ENCODE measurements around the gene CPT1C. TPM values are rescaled to one million over a fixed set of nuclear protein-coding genes. Genes with fewer than 3 reads are reported as not detected.

Gene CPT1C
- total RNA-seq, 4 donors from 2014 or later: 0.26 to 0.97 (median 0.73) TPM; not detected in 1

DNA sequence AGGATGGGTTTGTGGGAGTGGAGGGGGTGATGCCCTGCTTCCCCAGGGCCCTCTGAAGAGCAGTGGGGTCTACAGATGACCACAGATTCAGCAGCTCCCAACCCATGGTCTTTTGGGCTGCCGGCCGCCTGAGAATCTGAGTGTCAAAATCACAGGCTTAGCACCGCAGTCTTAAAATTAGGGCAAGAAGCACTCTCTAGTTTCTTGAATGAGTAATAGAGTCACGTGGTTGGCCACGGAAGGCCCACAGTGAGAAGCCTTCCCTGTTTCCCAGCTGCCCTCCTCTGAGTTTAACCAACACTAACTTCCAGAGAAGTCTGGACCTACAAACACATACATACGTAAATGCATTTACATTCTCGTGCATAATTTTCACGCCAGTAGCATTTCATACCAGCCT, 8.6 kb upstream of the CPT1C start:
- Histone ChIP-seq H3K4me1 (peaks cover 33 to 37% of the 10 kb centered on the region in 2 donors), H3K27ac (peak overlapping the region in 1 of 4 donors; percentile 8), H3K9me3 (no peaks in the 10 kb centered on the region), H3K27me3 (no peaks in the 10 kb centered on the region), H3K4me3 (no peak overlapping the region), H3K36me3 (peaks cover 0 to 56% of the 10 kb centered on the region in 2 donors)
- no peak for DNase-seq
- ATAC-seq: no peak
- in situ Hi-C loops (cut with MboI; ENCODE audit: low sequenced_read_pairs in 4 of 4): no loop called here
- intact Hi-C loops (cut with DNase I; ENCODE audit: low total_unique reads): no loop called here
- TF ChIP-seq, protein P1, sequence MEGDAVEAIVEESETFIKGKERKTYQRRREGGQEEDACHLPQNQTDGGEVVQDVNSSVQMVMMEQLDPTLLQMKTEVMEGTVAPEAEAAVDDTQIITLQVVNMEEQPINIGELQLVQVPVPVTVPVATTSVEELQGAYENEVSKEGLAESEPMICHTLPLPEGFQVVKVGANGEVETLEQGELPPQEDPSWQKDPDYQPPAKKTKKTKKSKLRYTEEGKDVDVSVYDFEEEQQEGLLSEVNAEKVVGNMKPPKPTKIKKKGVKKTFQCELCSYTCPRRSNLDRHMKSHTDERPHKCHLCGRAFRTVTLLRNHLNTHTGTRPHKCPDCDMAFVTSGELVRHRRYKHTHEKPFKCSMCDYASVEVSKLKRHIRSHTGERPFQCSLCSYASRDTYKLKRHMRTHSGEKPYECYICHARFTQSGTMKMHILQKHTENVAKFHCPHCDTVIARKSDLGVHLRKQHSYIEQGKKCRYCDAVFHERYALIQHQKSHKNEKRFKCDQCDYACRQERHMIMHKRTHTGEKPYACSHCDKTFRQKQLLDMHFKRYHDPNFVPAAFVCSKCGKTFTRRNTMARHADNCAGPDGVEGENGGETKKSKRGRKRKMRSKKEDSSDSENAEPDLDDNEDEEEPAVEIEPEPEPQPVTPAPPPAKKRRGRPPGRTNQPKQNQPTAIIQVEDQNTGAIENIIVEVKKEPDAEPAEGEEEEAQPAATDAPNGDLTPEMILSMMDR (IDR thresholded peaks at IDR 0.05 in 4 of 5, conservative IDR thresholded peaks at IDR 0.05 in 1 of 5): no peak
- no peak for TF ChIP-seq POLR2A (IDR thresholded peaks at IDR 0.05)

DNA sequence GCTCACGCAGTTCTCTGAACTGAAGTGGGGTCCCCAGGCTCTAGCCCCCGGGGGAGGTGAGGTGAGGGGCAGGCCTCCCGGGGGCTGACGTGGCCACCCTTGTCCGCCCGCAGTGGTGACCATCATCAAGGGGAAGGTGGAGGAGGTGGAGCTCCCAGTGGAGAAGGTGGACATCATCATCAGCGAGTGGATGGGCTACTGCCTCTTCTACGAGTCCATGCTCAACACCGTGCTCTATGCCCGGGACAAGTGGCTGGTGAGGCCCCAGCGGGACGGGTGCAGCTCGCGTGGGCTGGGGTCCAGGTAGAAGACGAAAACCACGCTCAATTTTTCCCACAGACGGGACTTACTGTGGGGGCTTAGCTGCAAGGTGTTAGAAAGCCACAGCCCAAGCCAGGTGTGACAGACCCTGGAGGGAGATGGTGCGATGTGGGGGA, 7.1 kb upstream of the CPT1C start:
- in situ Hi-C loops (cut with MboI; ENCODE audit: low sequenced_read_pairs in 4 of 4): no loop called here
- Histone ChIP-seq H3K4me3 (no peak overlapping the region), H3K4me1 (peaks cover 23 to 25% of the 10 kb centered on the region in 2 donors), H3K27ac (no peak overlapping the region), H3K36me3 (peaks cover 0 to 62% of the 10 kb centered on the region in 2 donors), H3K27me3 (no peaks in the 10 kb centered on the region), H3K9me3 (no peaks in the 10 kb centered on the region)
- TF ChIP-seq POLR2A (IDR thresholded peaks at IDR 0.05): no peak
- TF ChIP-seq, protein P1 (IDR thresholded peaks at IDR 0.05 in 4 of 5, conservative IDR thresholded peaks at IDR 0.05 in 1 of 5): no peak
- no peak for ATAC-seq
- no peak for DNase-seq
- intact Hi-C loops (cut with DNase I; ENCODE audit: low total_unique reads): no loop called here

DNA sequence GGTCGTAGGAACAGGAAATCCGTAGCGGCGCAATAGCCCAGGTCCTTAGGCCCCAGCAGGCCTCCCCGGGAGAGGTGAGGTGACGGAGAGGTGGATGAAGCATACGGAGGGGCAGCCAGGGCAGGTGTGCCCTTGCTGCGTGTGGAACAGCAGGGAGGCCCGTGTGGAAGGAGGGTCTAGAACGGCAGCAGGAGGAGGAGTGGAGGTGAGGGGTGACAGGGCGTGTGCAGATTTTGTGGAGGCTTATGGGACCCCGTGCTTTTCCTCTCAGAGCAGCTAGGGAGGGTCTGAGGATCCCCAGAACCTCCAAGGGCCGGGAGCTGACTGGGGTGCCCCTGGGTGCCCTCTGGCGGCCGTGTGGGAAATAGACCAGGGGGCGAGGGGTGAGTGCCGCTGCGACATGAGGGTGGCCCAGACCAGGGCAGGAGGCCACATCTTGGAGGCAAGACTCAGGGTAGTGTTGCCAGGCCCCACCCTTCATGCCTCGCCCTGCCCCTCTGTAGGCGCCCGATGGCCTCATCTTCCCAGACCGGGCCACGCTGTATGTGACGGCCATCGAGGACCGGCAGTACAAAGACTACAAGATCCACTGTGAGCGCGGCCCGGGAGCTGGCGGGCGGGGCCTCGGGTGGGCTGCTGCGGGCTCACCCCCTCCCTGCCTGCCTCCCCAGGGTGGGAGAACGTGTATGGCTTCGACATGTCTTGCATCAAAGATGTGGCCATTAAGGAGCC, 6.5 kb upstream of the CPT1C start:
- no peak overlapping the region for H3K4me3 ChIP-seq
- DNase-seq: no peak
- peaks cover 0 to 62% of the 10 kb centered on the region in 2 donors for H3K36me3 ChIP-seq
- H3K27me3 ChIP-seq: no peaks in the 10 kb centered on the region
- peaks cover 17 to 19% of the 10 kb centered on the region in 2 donors for H3K4me1 ChIP-seq
- TF ChIP-seq, protein P1 (IDR thresholded peaks at IDR 0.05 in 4 of 5, conservative IDR thresholded peaks at IDR 0.05 in 1 of 5): peak in 4 of 5 experiments; percentile 9 to 34 (median 16)
- TF ChIP-seq POLR2A (IDR thresholded peaks at IDR 0.05): no peak
- in situ Hi-C loops (cut with MboI; ENCODE audit: low sequenced_read_pairs in 4 of 4): no loop called here
- no peaks in the 10 kb centered on the region for H3K9me3 ChIP-seq
- intact Hi-C loops (cut with DNase I; ENCODE audit: low total_unique reads): no loop called here
- H3K27ac ChIP-seq: no peak overlapping the region
- ATAC-seq: no peak

DNA sequence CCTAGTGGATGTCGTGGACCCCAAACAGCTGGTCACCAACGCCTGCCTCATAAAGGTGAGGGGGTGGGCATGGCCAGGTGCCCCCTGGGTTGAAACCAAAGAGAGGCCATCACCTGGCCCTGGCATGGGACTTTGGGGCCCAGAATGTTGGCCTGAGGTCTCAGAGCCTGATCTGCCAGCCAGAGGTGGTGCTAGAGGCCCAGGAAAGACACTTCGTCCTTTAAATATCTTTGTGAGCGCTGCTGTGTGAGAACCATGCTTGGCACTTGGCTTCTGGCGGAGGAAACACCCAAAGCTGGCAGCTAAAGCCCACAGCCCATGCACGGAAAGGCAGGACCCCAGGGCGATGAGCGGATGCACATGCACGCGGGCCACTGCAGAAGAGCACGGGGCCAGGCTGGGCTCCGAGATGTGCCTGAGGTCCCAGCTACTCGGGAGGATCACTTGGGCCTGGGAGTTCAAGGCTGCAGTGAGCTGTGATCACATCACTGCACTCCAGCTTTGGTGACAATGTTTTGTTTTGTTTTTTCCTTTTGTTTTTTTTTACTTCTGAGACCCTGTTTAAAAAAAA, 5.8 kb upstream of the CPT1C start:
- peaks cover 0 to 62% of the 10 kb centered on the region in 2 donors for H3K36me3 ChIP-seq
- in situ Hi-C loops (cut with MboI; ENCODE audit: low sequenced_read_pairs in 4 of 4) (no loop called here), intact Hi-C loops (cut with DNase I; ENCODE audit: low total_unique reads) (no loop called here)
- TF ChIP-seq POLR2A (IDR thresholded peaks at IDR 0.05): no peak
- TF ChIP-seq, protein P1 (IDR thresholded peaks at IDR 0.05 in 4 of 5, conservative IDR thresholded peaks at IDR 0.05 in 1 of 5): no peak
- no peak overlapping the region for H3K27ac ChIP-seq
- DNase-seq: no peak
- H3K27me3 ChIP-seq: peaks cover 3 to 6% (median 4%) of the 10 kb centered on the region in 3 donors
- no peak overlapping the region for H3K4me3 ChIP-seq
- no peak for ATAC-seq
- H3K9me3 ChIP-seq: no peaks in the 10 kb centered on the region
- peaks cover 15% of the 10 kb centered on the region in 2 donors for H3K4me1 ChIP-seq
